HPDE6-E6E7 (cell line): ENCODE measurements around the gene PRPF38B.
"Not testable (repeated sequence)": the region's sequence is repeated elsewhere in the genome, so short reads cannot be mapped to it uniquely, and the experiment has no call there.

Source experiments
- DNase-seq: peaks from one replicate; pipeline ENCODE4 v3.0.0; 2011; ENCODE audit warnings: missing footprints; ENCODE audit errors: extremely low spot score

Gene PRPF38B

GRCh38 chr1:108679586-108680213 lies 12.4 kb upstream of the PRPF38B start:
- DNase-seq: no peak

GRCh38 chr1:108681701-108682100 lies 10.4 kb upstream of the PRPF38B start:
- DNase-seq: not testable (repeated sequence)

GRCh38 chr1:108685529-108685928 lies 6.6 kb upstream of the PRPF38B start:
- no peak for DNase-seq

GRCh38 chr1:108686614-108687313 lies 5.3 kb upstream of the PRPF38B start:
- DNase-seq: no peak

- DNase-seq: no peak
Measured at GRCh38 chr1:108691128-108691941, 775 bp upstream of the PRPF38B start.

GRCh38 chr1:108692724-108693655 lies 880 bp downstream of the PRPF38B start:
- peak; percentile 39 for DNase-seq

GRCh38 chr1:108695535-108695934 lies 3.4 kb downstream of the PRPF38B start:
- no peak for DNase-seq

GRCh38 chr1:108699375-108700332 lies 7.5 kb downstream of the PRPF38B start:
- DNase-seq: no peak

GRCh38 chr1:108701176-108701849 lies 9.2 kb downstream of the PRPF38B start:
- no peak for DNase-seq

DNA sequence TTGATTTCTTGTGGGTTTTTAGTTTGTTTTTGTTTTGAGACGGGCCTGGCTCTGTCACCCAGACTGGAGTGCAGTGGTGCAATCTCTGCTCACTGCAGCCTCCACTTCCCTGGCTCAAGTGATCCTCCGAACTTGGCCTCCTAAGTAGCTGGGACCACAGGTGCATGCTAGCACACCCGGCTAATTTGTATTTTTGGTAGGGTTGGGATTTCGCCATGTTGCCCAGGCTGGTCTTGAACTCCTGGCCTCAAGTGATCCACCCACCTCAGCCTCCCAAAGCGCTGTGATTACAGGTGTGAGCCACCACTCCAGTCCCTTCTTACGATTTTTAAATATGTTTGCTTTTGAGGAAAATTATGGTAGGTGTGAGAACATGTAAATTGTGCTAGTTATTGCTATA lies 10.0 kb downstream of the PRPF38B start:
- not testable (repeated sequence) for DNase-seq

DNA sequence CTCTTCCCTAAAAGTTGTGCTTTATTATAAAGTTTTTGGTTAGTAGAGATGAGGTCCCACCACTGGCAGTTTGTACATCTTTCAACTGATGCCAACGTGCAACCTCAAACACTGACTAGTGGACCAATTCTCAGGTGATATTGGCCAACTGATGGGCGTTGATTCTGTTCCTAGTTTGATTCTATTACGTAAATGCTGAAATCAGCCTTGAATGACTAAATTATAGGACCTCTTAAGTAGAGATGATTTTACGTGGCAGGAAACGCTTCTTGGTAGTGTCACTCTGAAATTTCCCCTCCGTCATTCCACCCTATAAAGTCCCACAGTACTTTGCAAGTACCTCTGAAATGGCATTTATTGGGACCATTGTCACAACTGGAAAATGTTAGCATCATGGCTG lies 11.8 kb downstream of the PRPF38B start:
- no peak for DNase-seq

- DNase-seq: no peak
Measured at GRCh38 chr1:108704496-108704895, 12.4 kb downstream of the PRPF38B start.

- no peak for DNase-seq
Measured at GRCh38 chr1:108706643-108707042, 14.5 kb downstream of the PRPF38B start.

DNA sequence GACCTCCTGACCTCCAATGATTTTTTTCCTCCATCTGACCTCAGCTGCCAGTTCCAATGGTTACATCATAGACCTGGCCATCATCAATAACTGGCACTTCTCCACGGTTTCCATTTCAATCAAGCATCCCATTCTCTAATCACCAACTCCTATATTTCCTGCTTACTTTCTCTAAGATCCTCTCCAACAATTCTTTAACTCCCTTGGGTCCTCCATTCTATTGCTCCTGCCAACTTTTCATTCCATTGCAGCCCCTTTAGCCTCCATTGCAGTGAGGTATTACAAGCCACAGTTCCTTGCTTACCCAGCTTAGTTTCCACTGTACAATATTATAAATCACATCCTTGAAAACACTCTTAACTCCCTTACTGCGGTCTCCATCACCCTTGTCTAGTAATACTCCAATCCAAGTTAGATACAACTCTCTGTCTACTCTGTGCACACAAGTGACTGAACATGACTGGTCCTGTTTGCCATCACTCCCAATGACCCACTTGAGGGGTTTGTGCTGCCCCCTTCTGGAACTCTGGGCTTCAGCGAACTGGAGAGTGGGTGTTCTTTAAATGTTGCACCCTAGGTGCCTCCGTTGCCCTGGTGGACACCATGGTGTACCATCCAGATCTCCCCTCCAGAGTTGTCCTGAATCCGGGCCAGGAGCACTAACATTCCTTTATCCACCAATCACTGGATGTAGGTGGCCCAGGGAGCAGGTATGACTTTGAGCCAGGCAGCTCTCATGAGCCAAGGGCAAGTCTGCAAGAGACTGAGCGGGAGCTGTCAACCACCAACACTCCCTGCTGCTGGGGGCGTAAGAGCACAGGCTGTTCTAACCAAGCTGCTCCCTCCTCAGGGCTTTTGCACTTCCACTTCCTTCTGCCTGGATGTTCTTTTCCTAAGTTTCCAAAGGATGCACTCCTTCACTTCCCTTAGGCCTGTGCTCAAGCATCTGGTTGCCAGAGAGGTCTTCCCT lies 16.9 kb downstream of the PRPF38B start:
- DNase-seq: no peak

- no peak for DNase-seq
Measured at GRCh38 chr1:108712606-108713150, 20.6 kb downstream of the PRPF38B start, which contains the start of gene FNDC7. FNDC7 (plus strand) TSS chr1:108712908; CDS start chr1:108712934, 26 bp downstream.

DNA sequence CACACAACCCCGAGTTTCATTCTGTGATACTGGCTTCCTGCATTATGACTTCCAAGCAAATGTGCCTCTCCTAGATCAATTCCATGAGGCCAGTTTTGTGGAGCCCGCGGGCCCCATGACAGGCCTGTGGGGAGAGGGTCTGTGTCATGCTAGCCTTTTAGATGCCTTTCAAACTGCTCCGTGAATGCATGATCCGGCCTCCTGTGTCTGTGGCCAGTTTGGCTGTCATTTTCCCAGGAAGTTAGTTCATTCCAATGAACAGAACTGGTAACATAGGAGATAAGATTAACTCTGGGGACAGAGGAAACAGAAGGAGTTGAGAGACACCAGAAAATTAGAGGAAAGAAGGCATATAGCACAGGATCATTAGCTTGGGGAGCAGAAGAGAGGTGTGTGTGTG lies 23.8 kb downstream of the PRPF38B start:
- DNase-seq: no peak

- no peak for DNase-seq
Measured at GRCh38 chr1:108716437-108717230, 24.5 kb downstream of the PRPF38B start.
